K562 (cell line): Measurements from ENCODE around the gene SLC3A2. TPM values are rescaled to one million over a fixed set of nuclear protein-coding genes. Genes with fewer than 3 reads are reported as not detected.
A peak's percentile ranks its signal among the peaks of the same experiment; 100 is the strongest.

Experiments
- FOXP4 ChIP-seq: sonication (generic); formaldehyde crosslinking; IDR thresholded peaks from 2 replicates; pipeline ENCODE4 v1.8.0; 2022; ENCODE audit warnings: mild to moderate bottlenecking, missing genetic modification reagents, borderline replicate concordance
- ILK ChIP-seq: fragments of 450-650 bp; IDR thresholded peaks from 2 replicates; pipeline ENCODE4 v1.6.1; 2016; ENCODE audit warnings: missing genetic modification characterization, low read depth, mild to moderate bottlenecking, missing compliant biosample characterization, moderate library complexity, borderline replicate concordance
- MGA ChIP-seq: fragments of 450-650 bp; IDR thresholded peaks from 2 replicates; pipeline ENCODE4 v1.6.1; 2016; ENCODE audit warnings: mild to moderate bottlenecking, moderate library complexity
- PML ChIP-seq: IDR thresholded peaks from 2 replicates; pipeline ENCODE4 v1.6.1; 2012; ENCODE audit warnings: low read length, inconsistent platforms
- SMARCA4 ChIP-seq: fragments of 450-650 bp; IDR thresholded peaks from 2 replicates; pipeline ENCODE4 v1.6.1; 2016
- SNRNP70 ChIP-seq: fragments of 200-400 bp; formaldehyde crosslinking; optimal IDR thresholded peaks from 2 replicates; pipeline ENCODE3; 2017; ENCODE audit warnings: low read depth, low read length
- TARDBP ChIP-seq: fragments of 450-650 bp; IDR thresholded peaks from 2 replicates; pipeline ENCODE4 v1.6.1; 2016
- ZNF224 ChIP-seq: sonication (generic); formaldehyde crosslinking; IDR thresholded peaks from 2 replicates; pipeline ENCODE4 v1.8.0; 2022; ENCODE audit warnings: mild to moderate bottlenecking, missing genetic modification reagents
- ZNF280B ChIP-seq: fragments of 250-450 bp; sonication (Bioruptor Pico); IDR thresholded peaks from 2 replicates; pipeline ENCODE4 v1.5.1; 2021; ENCODE audit warnings: mild to moderate bottlenecking
- ZNF584 ChIP-seq: fragments of 200-800 bp; sonication (Bioruptor generic); IDR thresholded peaks from 2 replicates; pipeline ENCODE4 v1.6.1; 2016; ENCODE audit warnings: low read depth, mild to moderate bottlenecking, missing genetic modification characterization, missing compliant biosample characterization
- polyA plus RNA-seq, 8 experiments: library from polyadenylated mRNA; depleted of rRNA in 4 of 8; stranded (reverse) in 5 of 8; unstranded in 3 of 8; fragments of >200 nt; fragmentation: Nextera tagmentation in 2 of 8; fragmentation: Illumina TruSeq in 1 of 8; extraction: Ambion mirVana in 2 of 8; extraction: Trizol in 1 of 8; gene quantifications; 2 replicates each; pipeline versions ENCODE4 v1.2.1 to v1.2.3, GENCODE V29; 2011 to 2014; ENCODE audit warnings: inconsistent platforms in 1 of 8, missing spikeins in 1 of 8
- total RNA-seq, 7 experiments: library from RNA; depleted of rRNA in 6 of 7; stranded (reverse); fragments of >200 nt in 6 of 7; fragmentation: Illumina TruSeq in 2 of 7; extraction: Trizol in 2 of 7; gene quantifications; 2 replicates each; pipeline versions ENCODE4 v1.2.1 to v1.2.3, GENCODE V29; 2011 to 2021; ENCODE audit warnings: low replicate concordance in 1 of 7

The SLC3A2 gene
- total and polyA plus RNA-seq, 9 of the 15 experiments (the other 6 are each of a cell fraction or from before 2014, with no cell fraction given) = 20.0 to 296 (median 214) TPM

GRCh38 chr11:62889484-62890437 lies 9.1 kb downstream of the SLC3A2 start (continued):
- TF ChIP-seq MGA (no peak), TARDBP (no peak; the same call in 1 of the 2 replicates), ZNF224 (no peak), ZNF584 (no peak), ILK (tag) (no peak), SMARCA4 (peak; percentile 64), FOXP4 (CRISPR knock-in tag) (no peak), ZNF280B (CRISPR knock-in tag) (peak; percentile 9; the same call in 1 of the 2 replicates), SNRNP70 (no peak), PML (peak; percentile 77)
